Liver (tissue), 9 donors: ENCODE measurements around the gene TSPEAR. TPM values are rescaled to one million over a fixed set of nuclear protein-coding genes. Genes with fewer than 3 reads are reported as not detected.

Experiments
- DNase-seq: peaks from one replicate; pipeline ENCODE4 v3.0.0-alpha.2; 2017; ENCODE audit warnings: low spot score
- H3K27ac ChIP-seq, 2 donors: one replicate each; pipeline ENCODE4 v1.7.0; 2013; ENCODE audit warnings: inconsistent platforms in 2 of 2, low read length in 2 of 2, control low read depth in 1 of 2, low read depth in 1 of 2, mild to moderate bottlenecking in 1 of 2
- H3K27me3 ChIP-seq, 4 donors: one replicate each; pipeline versions ENCODE4 v1.6.1 to v1.7.0; 2013; ENCODE audit warnings: low read length in 3 of 4, inconsistent platforms in 1 of 4, mild to moderate bottlenecking in 1 of 4, moderate library complexity in 1 of 4; ENCODE audit not compliant: control insufficient read depth in 4 of 4, insufficient read depth in 4 of 4
- H3K36me3 ChIP-seq, 4 donors: one replicate each; pipeline versions ENCODE4 v1.6.1 to v1.7.0; 2013; ENCODE audit warnings: low read length in 3 of 4, mild to moderate bottlenecking in 3 of 4, low read depth in 1 of 4, moderate library complexity in 1 of 4; ENCODE audit not compliant: control insufficient read depth in 4 of 4, insufficient read depth in 3 of 4
- H3K4me1 ChIP-seq, 4 donors: one replicate each; pipeline versions ENCODE4 v1.6.1 to v1.7.0; 2013; ENCODE audit warnings: low read length in 3 of 4, mild to moderate bottlenecking in 3 of 4, moderate library complexity in 1 of 4; ENCODE audit not compliant: control insufficient read depth in 4 of 4, insufficient read depth in 4 of 4
- H3K4me3 ChIP-seq, 3 donors: one replicate each; pipeline versions ENCODE4 v1.6.1 to v1.7.0; 2013; ENCODE audit warnings: low read length in 3 of 3, control low read depth in 1 of 3, low read depth in 1 of 3, mild to moderate bottlenecking in 1 of 3
- H3K9ac ChIP-seq, 2 donors: one replicate each; pipeline ENCODE4 v1.7.0; 2013; ENCODE audit warnings: low read length in 2 of 2, mild to moderate bottlenecking in 2 of 2, moderate library complexity in 2 of 2, control low read depth in 1 of 2, low read depth in 1 of 2
- H3K9me3 ChIP-seq, 4 donors: one replicate each; pipeline versions ENCODE4 v1.6.1 to v1.7.0; 2013; ENCODE audit warnings: low read length in 3 of 4; ENCODE audit not compliant: control insufficient read depth in 4 of 4
- ATF3 ChIP-seq: IDR thresholded peaks from 2 replicates; pipeline ENCODE4 v1.6.1; 2016; ENCODE audit warnings: antibody characterized with exemption
- FOXA2 ChIP-seq: IDR thresholded peaks from 2 replicates; pipeline ENCODE4 v1.6.1; 2016; ENCODE audit warnings: antibody characterized with exemption
- GABPA ChIP-seq, 2 donors: IDR thresholded peaks in 1 of 2; conservative IDR thresholded peaks in 1 of 2; 2 replicates each; pipeline ENCODE4 v1.6.1; 2016; ENCODE audit warnings: antibody characterized with exemption in 2 of 2, mild to moderate bottlenecking in 1 of 2, moderate library complexity in 1 of 2
- HNF4A ChIP-seq, 2 donors: conservative IDR thresholded peaks; 2 replicates each; pipeline ENCODE4 v1.6.1; 2016; ENCODE audit warnings: antibody characterized with exemption in 2 of 2, mild to moderate bottlenecking in 2 of 2
- JUND ChIP-seq, 2 donors: IDR thresholded peaks; 2 replicates each; pipeline ENCODE4 v1.6.1; 2016; ENCODE audit warnings: antibody characterized with exemption in 2 of 2
- REST ChIP-seq: IDR thresholded peaks from 2 replicates; pipeline ENCODE4 v1.6.1; 2016; ENCODE audit warnings: antibody characterized with exemption, mild to moderate bottlenecking
- SP1 ChIP-seq: IDR thresholded peaks from 2 replicates; pipeline ENCODE4 v1.6.1; 2018; ENCODE audit warnings: antibody characterized with exemption, mild to moderate bottlenecking
- TAF1 ChIP-seq: conservative IDR thresholded peaks from 2 replicates; pipeline ENCODE4 v1.6.1; 2016; ENCODE audit warnings: antibody characterized with exemption, mild to moderate bottlenecking
- ZBTB33 ChIP-seq: IDR thresholded peaks from 2 replicates; pipeline ENCODE4 v1.6.1; 2016; ENCODE audit warnings: antibody characterized with exemption
- WGBS: extraction: QIAGEN DNeasy Blood & Tissue Kit; methylation state at CpG from one replicate; pipeline ENCODE4 v1.1.7; 2013; 5-methylcytosine and 5-hydroxymethylcytosine counted together
- polyA plus RNA-seq, 2 donors: library from polyadenylated mRNA; stranded (reverse) in 1 of 2; unstranded in 1 of 2; fragments of 200-250 nt in 1 of 2; fragments of >200 nt in 1 of 2; fragmentation: Nextera tagmentation in 1 of 2; extraction: Ambion mirVana in 1 of 2; gene quantifications; one replicate each; pipeline versions ENCODE4 v1.2.1 to v1.2.3, GENCODE V29; 2013 to 2015
- total RNA-seq, 2 donors: library from RNA; depleted of rRNA; stranded (reverse); fragments of >200 nt; gene quantifications; one replicate each; pipeline ENCODE4 v1.2.3, GENCODE V29; 2014
- donor health status: healthy.
- donor health status: healthy.
- donor health status: healthy.
- donor health status: healthy.
- donor health status: healthy.

TSPEAR gene
- total and polyA plus RNA-seq, 4 donors: under 0.01 to 0.14 (median 0.01) TPM; not detected in 1

- H3K27me3 ChIP-seq: peaks cover 3 to 14% (median 8%) of the 10 kb centered on the region in 4 donors
- H3K9me3 ChIP-seq: no peaks in the 10 kb centered on the region
- no peak overlapping the region for H3K27ac ChIP-seq
- 76% methylated on average over 14 of the region's 14 CpGs for WGBS
- no peak for DNase-seq
- TF ChIP-seq SP1: no peak
- no peak for TF ChIP-seq HNF4A (conservative IDR thresholded peaks at IDR 0.05)
- no peak for TF ChIP-seq REST
- TF ChIP-seq FOXA2: no peak
- no peak for TF ChIP-seq ZBTB33
- no peak for TF ChIP-seq GABPA (IDR thresholded peaks at IDR 0.05 in 1 of 2, conservative IDR thresholded peaks at IDR 0.05 in 1 of 2)
- no peak for TF ChIP-seq ATF3
- no peak for TF ChIP-seq JUND (IDR thresholded peaks at IDR 0.05)
- TF ChIP-seq TAF1: no peak
- H3K9ac ChIP-seq: no peak overlapping the region
- H3K4me3 ChIP-seq: no peak overlapping the region
- H3K36me3 ChIP-seq: no peaks in the 10 kb centered on the region
- H3K4me1 ChIP-seq: no peaks in the 10 kb centered on the region
These were observed 10.4 kb downstream of the TSPEAR start for GRCh38 chr21:44701023-44701400.

- no peaks in the 10 kb centered on the region for H3K9me3 ChIP-seq
- peak; percentile 27 for DNase-seq
- 45% methylated on average over 21 of the region's 21 CpGs for WGBS
- TF ChIP-seq HNF4A (conservative IDR thresholded peaks at IDR 0.05) (peak in 1 of 2 donors; percentile 25), ATF3 (no peak)
- no peaks in the 10 kb centered on the region for H3K4me1 ChIP-seq
- peaks cover 3 to 14% (median 8%) of the 10 kb centered on the region in 4 donors for H3K27me3 ChIP-seq
- no peak overlapping the region for H3K9ac ChIP-seq
- H3K36me3 ChIP-seq: no peaks in the 10 kb centered on the region
- H3K27ac ChIP-seq: no peak overlapping the region
- no peak overlapping the region for H3K4me3 ChIP-seq
These were observed 11.0 kb downstream of the TSPEAR start for GRCh38 chr21:44700101-44701022.
